Urothelium cell line (cell line): ENCODE measurements around the gene MAL.

ENCODE experiments used
- DNase-seq: peaks from one replicate; pipeline ENCODE4 v3.0.0; 2011; ENCODE audit warnings: low spot score, mixed read lengths
- FAIRE-seq: peaks from 2 replicates; lab custom pipeline; 2011; peaks lifted over from hg19 to GRCh38; lab: Jason Lieb, UNC

Gene MAL

DNA sequence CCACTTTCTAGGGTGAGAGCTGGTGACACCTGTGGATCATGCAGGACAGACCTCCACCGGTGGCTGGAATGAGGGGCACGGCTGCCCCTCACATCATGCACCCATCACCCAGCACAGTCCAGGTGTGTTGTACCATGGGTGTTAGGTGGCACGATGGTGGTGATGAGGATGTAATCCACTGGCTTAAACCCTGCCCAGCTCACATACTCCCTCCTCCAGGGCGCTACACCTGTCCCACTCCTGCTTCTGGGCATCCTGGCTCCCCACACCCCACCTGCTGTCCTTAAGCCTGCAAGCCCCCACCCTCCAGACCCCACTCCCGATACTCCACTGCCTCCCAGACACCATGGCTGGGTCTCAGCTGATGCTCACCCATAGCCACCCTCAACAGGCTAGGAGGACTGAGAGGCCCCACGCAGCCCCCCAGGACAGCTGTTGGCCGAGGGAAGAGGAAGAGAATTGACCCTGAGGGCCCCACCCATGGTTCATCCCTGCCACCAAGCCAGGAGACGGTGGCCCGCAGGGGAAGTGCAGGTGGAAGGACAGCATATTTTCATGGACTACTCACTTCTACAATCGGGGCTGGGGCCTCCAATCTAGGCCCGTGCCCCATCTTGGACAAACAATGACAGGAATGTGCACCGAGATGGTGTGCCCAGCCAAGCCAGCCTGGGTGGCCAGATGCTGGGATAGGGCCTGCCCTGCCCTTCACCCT is 34.3 kb downstream of the MAL start:
- peak; percentile 32 for FAIRE-seq
- no peak for DNase-seq

DNA sequence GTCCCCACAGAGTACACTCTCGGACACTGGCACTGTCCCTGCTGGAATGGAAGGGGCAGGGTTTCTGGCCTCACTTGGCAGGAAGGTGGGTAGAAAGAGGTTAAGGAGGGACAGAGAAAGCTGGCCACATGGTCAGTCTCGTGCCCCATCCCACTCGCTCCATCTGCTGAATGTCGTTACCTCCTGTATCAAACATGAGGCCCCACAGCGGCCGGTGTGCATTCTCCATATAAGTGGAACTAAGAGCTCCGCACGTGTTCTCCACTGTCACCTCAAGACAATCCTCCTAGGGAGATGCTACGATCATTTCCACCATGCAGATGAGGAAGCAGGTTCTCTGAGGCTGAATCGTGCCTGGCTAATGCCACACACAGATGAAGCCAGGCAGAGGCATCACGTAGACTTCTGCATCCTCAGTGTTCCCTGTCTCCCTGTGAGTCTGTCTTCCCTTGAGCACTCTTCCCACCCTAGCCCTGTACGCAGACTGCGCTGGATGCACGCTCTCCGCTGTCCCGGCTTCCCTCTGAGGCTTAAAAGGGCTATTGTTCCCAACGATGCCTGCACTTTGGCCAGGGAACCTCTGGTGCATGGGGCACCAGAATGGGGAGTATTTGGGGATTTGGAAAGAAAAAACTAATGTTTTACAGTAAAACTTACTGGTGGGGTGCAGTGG is 35.1 kb downstream of the MAL start:
- DNase-seq (no peak), FAIRE-seq (no peak)

DNA sequence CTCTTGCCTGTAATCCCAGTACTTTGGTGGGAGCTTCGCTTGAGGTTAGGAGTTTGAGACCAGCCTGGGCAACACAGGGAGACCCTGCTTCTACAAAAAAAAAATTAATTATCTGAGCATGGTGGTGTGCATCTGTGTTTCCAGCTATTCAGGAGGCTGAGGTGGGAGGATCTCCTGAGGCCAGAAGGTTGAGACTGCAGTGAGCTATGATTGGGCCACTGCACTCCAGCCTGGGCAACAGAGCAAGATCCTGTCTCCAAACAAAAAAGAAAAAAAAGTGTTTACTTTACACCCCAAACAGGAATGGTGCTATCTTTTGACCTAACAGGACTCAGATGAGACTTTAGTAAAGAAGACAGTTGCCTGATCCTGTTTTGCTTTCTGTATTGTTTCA is 35.6 kb downstream of the MAL start:
- DNase-seq (no peak), FAIRE-seq (no peak)

DNA sequence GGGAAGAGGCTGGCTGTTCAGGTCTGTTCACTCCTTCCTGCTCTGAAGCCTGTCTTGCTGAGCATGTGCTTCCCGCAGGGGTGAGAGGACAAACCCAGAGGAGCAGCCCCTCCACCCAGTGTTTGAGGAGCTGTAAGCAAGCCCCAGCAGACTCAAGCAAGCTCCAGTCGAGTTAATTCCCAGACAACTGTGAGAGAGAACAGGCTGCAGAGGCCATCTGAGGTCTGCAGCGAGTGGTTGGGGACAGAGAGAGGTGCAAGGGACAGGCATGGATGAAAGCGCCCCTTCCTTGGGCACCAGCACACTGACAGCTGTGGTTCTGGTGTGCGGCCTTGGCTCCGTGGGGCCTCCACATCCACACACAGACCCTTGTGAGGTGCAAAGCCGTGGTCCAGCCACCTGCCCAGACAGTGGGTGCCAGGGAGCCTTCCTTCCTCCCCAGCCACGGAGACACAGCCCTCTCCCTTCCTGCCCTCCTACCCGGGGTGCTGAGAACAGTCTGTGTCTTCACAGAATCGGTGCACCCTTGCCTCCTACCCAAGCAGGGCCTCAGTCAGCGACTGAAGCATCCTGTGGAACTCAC is 36.2 kb downstream of the MAL start:
- no peak for FAIRE-seq
- no peak for DNase-seq

DNA sequence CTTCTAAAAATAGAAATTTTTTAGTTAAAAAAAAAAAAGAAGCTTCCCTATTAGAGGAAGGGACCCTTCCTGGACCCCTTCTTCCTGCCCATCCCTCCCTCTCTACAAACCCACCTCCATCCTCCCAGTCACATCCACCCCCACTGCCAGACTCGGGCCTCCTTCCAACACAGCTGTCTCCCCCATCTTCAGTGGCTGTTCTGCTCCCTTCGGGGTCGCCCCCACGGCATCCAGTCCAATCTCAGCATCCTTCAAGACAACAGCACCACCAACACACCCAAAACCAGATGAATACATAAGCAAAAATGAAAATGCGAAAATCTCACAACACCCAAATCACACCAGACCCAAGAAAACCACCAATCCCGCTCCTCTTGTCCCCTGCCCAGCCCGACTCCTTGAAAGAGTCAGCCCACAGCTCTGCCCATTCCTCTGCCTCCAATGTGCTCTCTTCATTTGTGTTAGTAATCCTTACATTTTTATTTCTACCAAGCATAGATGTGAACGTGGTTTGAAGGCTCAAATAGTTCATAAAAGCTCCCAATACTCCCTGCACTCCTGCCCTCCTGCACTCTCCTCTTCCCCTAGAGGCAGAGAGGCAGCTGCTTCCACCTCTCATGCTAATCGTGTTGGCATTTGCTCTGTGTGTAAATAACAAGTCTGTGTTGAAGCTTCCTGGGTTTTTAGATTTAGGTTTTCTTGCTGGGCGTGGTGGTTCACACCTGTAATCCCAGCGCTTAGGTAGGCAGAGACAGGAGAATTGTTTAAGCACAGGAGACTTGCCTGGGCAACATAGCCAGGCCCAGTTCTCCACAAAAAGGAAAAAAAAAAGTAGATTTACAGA is 37.0 kb downstream of the MAL start:
- FAIRE-seq, result no peak
- no peak for DNase-seq

DNA sequence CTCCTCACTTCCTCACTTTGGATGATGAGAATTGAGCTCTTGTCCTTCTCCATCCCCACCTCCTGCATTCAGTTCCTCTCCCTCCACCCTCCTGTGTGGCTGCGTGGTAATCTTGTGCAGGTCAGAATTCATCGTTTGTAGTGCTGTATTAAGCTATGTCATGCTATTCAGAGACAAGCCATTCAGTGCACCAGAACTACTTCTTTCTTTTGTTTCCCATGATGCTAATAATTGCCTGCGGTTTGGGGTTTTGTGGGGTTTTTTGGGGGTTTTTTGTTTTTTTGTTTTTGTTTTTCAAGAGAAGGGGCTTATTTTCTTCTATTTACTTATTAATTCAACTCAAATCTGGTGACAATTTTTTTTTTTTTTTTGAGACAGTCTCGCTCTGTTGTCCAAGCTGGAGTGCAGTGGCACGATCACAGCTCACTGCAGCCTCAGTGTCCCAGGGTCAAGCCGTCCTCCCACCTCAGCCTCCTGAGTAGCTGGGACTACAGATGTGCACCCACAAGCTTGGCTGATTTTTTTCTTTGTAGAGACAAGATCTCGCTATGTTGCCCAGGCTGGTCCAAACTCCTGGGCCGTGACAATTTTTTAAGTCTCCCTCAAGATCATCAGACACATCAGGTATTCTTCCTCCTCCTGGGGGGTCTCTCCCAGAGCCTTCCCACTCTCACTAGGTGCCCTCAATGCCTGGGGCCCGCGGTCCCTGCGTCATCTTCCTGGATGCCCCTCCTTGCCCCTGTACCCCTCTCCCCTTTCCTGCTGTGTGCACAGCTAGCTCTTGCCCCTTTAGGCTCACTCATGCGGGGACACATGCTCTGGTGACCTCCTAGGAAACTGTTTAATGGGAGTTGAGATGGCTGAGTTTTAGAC is 37.8 kb downstream of the MAL start:
- DNase-seq (no peak), FAIRE-seq (no peak)

DNA sequence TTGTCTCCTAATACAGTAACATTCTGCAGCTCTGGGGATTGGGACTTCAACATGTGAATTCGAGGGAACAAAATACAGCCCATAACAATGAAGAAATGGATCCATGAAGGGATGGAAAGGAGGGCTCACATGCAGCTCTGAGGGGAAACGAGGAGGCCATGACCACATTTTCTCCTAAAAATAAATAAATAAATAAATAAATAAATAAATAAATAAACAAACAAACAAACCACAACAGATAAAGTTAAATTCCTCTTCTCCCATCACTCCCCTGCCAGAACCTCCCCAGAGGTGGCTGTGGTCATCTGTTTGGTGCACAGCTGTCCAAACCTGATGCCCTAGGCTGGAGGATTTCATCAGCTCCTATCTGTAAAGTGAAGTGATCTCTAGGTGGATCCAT is 42.7 kb downstream of the MAL start:
- DNase-seq (no peak), FAIRE-seq (no peak)

DNA sequence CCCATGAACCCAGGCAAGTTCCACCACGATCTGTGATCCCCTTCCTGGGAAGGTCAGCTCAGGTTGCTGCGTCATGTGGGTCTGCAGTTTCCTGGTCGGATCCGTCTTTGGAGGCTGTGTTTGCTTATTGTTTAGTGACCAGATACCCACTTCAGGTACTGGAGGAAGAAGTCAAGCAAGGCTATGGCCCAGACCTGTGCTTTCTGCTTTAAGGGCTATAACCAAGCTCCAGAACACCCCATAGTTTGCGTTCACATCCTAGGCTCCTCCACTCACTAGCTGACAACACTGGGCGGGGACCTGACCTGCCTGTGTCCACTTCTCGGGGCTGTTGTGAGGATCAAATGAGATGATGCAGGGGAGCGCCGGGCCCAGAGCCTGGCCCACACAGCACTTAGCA is 44.0 kb downstream of the MAL start:
- DNase-seq (no peak), FAIRE-seq (no peak)

DNA sequence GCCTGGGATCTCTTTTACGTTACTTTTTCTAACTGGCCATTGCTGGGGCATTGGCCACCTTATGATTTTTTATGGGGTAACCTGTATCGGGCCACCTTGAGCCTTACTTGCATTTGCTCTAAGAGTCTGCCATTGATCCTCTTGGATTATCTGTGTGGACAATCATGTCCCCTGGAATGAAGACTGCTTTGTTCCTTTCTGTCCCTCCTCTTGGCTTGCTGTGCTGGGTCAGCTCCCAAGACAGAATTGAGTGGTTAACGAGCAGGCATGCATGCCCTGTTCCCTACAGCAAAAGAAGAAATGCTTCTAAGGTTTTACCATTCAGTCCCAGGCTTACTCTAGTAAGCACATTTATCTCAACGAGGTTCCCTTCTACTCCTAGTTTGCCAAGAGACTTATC is 46.3 kb downstream of the MAL start:
- DNase-seq (no peak), FAIRE-seq (no peak)

DNA sequence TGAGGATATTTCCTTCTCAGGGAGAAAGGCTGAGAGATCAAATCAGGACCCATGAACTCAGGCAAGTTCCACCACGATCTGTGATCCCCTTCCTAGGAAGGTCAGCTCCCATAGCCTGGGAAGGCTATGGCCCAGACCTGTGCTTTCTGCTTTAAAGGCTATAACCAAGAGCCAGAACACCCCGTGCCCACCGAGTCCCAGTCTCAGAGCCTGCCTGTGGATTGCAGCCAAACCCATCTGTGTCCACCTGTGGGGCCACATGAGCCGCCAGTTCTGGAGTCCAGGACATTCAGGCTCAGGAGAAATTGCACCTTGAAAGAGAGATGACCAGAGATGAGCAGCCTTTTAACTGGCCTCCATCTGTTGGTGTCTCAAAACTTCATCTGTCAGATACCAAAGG is 46.9 kb downstream of the MAL start:
- FAIRE-seq (no peak), DNase-seq (no peak)

DNA sequence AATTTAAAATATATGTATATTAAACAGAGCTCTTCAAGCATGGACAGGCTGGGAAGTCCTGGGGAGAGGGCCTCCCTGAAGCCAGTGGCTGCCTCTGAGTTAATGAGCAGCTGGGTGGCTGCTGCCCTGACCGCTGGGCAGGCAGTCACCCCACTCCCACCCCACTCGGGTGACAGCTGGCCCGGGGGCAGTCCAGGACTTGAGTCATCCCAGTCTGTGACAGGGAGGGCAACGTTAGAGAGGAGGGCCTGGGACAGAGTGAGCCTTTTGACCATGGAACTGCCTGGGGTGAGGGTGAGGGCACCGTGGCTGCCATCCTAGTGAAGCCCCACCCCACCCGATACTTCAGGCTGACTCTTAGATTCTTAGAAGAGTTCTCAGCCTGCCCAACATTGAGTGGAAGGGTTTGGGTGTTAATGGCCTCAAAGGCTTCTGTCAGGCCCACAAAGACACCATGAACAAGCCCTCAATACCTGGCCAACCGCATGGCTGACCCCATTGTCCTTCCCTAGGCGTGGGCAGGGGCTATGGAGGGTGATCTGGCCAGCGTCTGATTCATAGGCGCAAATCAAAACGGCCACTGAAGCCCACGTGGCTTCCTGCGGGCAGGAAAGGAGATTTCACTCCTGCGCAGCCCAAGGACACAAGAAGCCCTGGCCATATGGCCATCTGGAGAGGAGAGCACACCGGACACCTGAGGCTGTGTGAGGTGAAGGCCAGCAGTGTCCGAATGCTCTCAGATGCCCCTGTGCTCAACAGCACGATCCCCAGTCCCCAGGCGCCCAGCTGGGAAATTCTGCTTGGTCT is 48.6 kb downstream of the MAL start:
- DNase-seq, result no peak
- no peak for FAIRE-seq

DNA sequence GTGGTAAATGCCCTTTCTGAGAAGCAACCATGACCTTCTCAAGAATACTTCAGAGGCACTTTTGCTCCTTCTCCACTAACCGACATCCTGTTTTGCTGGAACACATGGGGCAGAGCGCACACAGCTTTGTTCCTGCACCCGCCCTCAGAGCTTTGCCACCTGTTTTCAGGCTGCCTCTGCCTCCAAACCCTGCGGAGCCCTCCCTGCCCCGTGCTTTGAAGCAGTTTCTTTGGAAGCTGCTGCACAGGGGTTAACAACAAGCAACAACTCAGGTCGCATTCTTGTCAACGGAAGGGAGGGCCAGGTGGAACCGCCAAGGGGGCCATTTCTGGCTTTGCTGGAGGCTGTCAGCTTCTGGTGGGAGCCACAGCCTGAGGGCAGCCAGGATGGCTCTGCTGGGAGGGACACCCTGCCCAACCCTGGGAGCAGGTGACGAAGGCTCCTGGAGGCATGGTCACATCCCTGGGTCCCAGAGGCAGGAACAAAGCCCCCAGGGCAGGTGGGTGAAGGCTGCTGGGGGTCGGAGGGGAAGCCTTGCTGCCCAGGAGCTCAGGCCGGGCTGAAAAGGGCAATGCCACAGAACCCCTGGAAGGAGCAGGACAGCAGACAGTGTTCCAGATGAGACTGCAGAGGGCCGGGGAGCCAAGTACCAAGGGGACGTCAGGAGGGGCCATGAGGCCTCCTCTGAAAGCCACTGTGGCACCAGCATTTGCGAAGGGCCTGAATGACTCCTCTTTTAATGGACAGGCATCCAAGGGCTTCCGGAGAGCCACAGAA is 49.3 kb downstream of the MAL start:
- DNase-seq (no peak), FAIRE-seq (no peak)

DNA sequence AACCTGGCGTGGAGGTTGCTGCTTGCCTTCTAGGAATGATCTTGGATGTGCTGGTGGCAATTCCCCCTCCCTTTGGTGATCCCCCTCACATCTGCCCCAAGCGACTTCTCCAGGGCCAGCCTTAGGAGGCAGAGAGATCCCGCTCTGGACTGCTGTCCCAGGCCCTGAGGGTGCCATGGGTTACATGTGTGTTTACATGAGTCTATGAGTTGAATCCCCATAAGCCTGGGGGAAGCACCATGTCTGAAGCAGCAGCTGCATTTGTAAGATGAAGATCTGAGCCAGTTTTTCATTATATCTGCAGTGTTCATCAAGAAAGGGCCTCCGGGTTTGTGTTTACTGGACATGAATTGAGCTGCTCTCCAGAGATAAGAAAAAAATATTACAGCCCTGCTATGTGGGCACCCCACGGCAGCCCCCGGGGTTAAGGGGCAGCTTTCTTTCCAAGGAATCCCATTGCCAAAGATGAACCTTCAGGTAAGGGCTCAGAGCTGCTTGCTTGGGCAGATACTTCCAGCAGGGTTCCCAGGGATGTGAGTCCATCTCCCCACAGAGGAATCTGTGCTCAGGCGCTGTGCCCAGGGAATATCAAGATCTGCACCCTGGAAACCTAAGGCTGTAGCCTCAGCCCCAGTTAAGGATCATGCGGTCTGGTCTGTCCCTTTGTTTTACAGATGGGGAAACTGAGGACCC is 50.1 kb downstream of the MAL start:
- FAIRE-seq (no peak), DNase-seq (no peak)

DNA sequence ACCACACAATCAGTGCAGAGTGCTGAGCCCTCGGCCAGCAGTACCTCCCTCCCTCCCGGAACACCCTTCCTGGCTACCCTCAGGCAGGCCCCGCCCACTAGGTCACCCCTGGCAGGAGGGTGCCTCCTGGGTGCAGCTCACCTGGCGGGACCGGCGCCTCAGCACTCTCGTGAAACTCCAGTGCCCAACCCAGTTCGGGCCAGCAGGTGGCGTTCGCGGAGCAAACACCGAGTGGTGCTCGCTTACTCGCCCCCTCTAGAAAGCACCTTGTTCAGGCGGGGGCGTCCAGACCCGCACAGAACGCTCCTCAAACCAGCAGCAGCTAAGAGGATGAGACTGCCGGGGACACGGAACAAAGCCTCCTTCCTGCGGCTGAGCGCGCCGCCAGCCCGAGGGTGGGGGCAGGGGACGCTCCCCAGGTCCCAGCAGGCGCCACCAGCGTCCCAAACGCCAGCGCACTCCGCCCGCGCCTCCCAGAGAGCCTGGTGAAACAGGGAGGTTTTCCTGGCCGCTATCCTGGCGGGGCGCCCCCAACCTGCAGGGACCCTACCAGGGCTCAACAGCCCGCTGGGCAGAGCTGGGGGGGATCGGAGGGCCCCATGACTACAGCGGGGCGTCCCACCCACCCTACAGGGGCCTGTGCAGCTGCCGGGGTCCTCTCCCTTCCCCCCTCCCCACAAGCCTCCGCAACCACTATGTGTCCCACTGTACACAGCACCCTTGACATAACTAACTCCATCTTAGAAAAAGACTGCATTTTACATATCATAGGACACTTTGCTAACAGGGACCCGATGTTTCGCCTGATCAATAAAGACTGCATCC is 51.4 kb downstream of the MAL start:
- FAIRE-seq, result peak; percentile 98
- peak; percentile 93 for DNase-seq

DNA sequence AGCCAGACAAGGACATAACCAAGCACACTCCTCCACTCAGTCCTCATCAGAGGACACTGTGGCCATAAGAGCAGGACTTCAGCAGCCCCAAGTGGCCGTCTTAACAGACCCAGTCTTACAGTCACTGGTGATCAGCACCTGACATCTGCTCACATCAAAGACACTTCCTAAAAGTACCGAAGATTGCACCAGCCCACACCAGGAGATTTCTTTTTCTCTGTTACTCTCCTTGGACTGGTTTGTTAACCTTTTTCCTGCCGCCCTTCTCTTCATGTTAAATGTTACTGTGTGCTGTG is 52.0 kb downstream of the MAL start:
- DNase-seq (no peak), FAIRE-seq (no peak)

DNA sequence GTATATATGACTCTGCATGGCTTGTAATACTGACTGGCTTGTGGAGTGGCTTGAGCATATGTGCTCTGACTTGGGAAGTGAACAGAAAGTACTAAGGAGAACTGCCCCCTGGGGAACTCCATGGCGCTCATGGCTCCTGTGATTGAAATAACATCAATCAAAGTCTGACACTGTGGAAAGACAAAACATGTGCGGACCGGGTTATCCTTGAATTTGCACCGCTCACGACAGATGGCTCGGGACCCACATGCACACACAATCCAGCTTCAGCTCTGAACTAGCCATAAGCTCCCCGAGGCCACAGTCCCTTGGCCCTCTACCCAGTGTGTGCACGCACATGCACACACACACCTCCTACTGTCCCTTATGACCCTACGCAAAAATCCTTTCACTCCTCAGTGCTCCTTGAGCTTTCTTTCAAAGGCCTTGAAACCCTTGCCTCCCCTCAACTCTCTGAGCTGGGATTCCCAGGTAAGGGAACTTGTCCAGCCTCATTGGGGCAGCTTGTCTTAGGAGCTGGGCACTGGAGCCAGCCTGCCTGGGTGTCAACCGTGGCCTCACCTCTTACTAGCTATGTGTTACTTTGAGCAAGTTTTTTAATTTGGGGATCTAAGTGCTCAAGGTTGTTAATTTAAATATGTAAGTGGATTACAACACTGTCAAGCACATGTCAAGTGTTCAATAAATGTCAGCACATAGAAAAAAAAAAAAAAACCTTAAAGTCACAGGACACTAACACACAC is 52.5 kb downstream of the MAL start:
- FAIRE-seq (no peak), DNase-seq (no peak)

DNA sequence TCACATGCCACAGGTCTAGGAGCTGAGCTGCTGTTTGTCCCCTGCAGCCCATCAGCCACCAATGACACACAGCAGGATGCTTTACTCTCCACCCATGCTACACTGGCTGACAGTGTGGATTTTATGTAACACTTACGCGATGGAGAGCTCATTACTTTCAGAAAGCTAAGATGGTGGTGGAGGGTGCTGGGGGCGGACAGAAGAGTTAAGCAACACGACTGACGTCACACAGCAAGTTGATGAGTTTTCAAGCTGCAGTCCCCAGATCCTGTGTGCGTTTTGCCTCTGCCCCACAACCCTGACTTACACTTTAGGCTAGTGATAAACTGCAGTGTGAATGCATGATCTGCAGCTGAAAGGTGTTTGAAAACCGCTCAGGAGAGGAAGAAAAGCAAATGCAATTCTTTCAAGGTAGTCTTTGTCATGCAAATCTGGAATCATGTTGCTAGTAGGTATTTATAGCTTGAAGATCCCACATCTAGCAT is 53.7 kb downstream of the MAL start:
- no peak for DNase-seq
- no peak for FAIRE-seq
